Uterus (tissue), 4 donors: ENCODE data around the gene ADCY7. TPM values are rescaled to one million over a fixed set of nuclear protein-coding genes. Genes with fewer than 3 reads are reported as not detected.

Source experiments
- DNase-seq, 2 donors: peaks; one replicate each; pipeline ENCODE4 v3.0.0-alpha.2; 2019 to 2020
- H3K27ac ChIP-seq, 2 donors: fragments of 200-600 bp; sonication (generic); 1 replicate in 1 of 2; 2 replicates in 1 of 2; pipeline ENCODE4 v1.5.1; 2016 to 2018
- H3K27me3 ChIP-seq, 2 donors: fragments of 200-600 bp; sonication (generic); one replicate each; pipeline ENCODE4 v1.5.1; 2018 to 2019; ENCODE audit warnings: control low read depth in 1 of 2
- H3K36me3 ChIP-seq, 2 donors: fragments of 200-600 bp; sonication (generic); one replicate each; pipeline ENCODE4 v1.5.1; 2019; ENCODE audit warnings: control low read depth in 1 of 2
- H3K4me1 ChIP-seq, 2 donors: fragments of 200-600 bp; sonication (generic); one replicate each; pipeline ENCODE4 v1.5.1; 2018 to 2019; ENCODE audit warnings: control low read depth in 1 of 2
- H3K4me3 ChIP-seq, 2 donors: fragments of 200-600 bp; sonication (generic); 1 replicate in 1 of 2; 2 replicates in 1 of 2; pipeline ENCODE4 v1.5.1; 2018 to 2019; ENCODE audit warnings: mild to moderate bottlenecking in 1 of 2
- H3K9me3 ChIP-seq, 2 donors: fragments of 200-600 bp; sonication (generic); one replicate each; pipeline ENCODE4 v1.5.1; 2019; ENCODE audit warnings: control low read depth in 1 of 2
- CTCF ChIP-seq, 4 experiments: fragments of 200-600 bp in 2 of 4; fragments of 450-650 bp in 2 of 4; sonication (generic) in 2 of 4; IDR thresholded peaks; one replicate each; pipeline ENCODE4 v1.5.1; 2016 to 2019; ENCODE audit warnings: antibody characterized with exemption in 4 of 4, mild to moderate bottlenecking in 2 of 4, moderate library complexity in 1 of 4
- POLR2A ChIP-seq, 2 donors: fragments of 450-650 bp; IDR thresholded peaks; one replicate each; pipeline ENCODE4 v1.6.1; 2016; ENCODE audit warnings: antibody characterized with exemption in 2 of 2, mild to moderate bottlenecking in 1 of 2, moderate library complexity in 1 of 2
- intact Hi-C: fragments of 100-400 bp; cut with DNase I; formaldehyde crosslinking; loops from one replicate; pipeline ENCODE4 v1.15.1; 2023; ENCODE audit warnings: low total_unique reads
- total RNA-seq, 4 donors: library from RNA; depleted of rRNA in 3 of 4; stranded (reverse); fragments of >200 nt in 3 of 4; gene quantifications; one replicate each; pipeline versions ENCODE4 v1.1.0 to v1.2.4, GENCODE V29; 2014 to 2023
- donor health status: DM: yes; HTN: yes; CAD: no.

ADCY7 gene
- total RNA-seq, result 10 to 100 TPM in 1 of 4 donors, 1 to 10 TPM in 3; 3.3 to 25.9 (median 6.6) TPM

GRCh38 chr16:50266337-50267091, at the start of gene ADCY7:
Gene ADCY7 (plus strand): TSS chr16:50266551. CDS start chr16:50288180, 21,629 bp downstream.
- H3K27ac ChIP-seq, result peak within 1 kb of the TSS in 1 of 2 donors; percentile 6
- H3K9me3 ChIP-seq, result no peaks in the 10 kb centered on the region
- intact Hi-C loops, result no loop called here
- DNase-seq, result peak in 1 of 2 donors; percentile 45
- TF ChIP-seq POLR2A (IDR thresholded peaks at IDR 0.05), result no peak
- TF ChIP-seq CTCF (IDR thresholded peaks at IDR 0.05), result no peak
- H3K27me3 ChIP-seq, result no peaks in the 10 kb centered on the region
- no peaks in the 10 kb centered on the region for H3K36me3 ChIP-seq
- H3K4me3 ChIP-seq, result no peak within 1 kb of the TSS
- H3K4me1 ChIP-seq, result peaks cover 0 to 10% of the 10 kb centered on the region in 2 donors

GRCh38 chr16:50219402-50219975, 46.9 kb upstream of the ADCY7 start:
- Histone ChIP-seq H3K4me1 (no peaks in the 10 kb centered on the region), H3K4me3 (no peak overlapping the region), H3K36me3 (no peaks in the 10 kb centered on the region), H3K27me3 (no peaks in the 10 kb centered on the region), H3K9me3 (no peaks in the 10 kb centered on the region), H3K27ac (no peak overlapping the region)
- TF ChIP-seq POLR2A (IDR thresholded peaks at IDR 0.05) (no peak), CTCF (IDR thresholded peaks at IDR 0.05) (no peak)
- no peak for DNase-seq
- intact Hi-C loops, result no loop called here

- H3K4me3 ChIP-seq, result no peak overlapping the region
- no peaks in the 10 kb centered on the region for H3K27me3 ChIP-seq
- no peak overlapping the region for H3K27ac ChIP-seq
- H3K36me3 ChIP-seq, result no peaks in the 10 kb centered on the region
- no peaks in the 10 kb centered on the region for H3K9me3 ChIP-seq
- no peak for TF ChIP-seq POLR2A (IDR thresholded peaks at IDR 0.05)
- TF ChIP-seq CTCF (IDR thresholded peaks at IDR 0.05), result no peak
- H3K4me1 ChIP-seq, result no peaks in the 10 kb centered on the region
- intact Hi-C loops, result no loop called here
- DNase-seq, result no peak
Measured at GRCh38 chr16:50224286-50224685, 42.1 kb upstream of the ADCY7 start.

DNA sequence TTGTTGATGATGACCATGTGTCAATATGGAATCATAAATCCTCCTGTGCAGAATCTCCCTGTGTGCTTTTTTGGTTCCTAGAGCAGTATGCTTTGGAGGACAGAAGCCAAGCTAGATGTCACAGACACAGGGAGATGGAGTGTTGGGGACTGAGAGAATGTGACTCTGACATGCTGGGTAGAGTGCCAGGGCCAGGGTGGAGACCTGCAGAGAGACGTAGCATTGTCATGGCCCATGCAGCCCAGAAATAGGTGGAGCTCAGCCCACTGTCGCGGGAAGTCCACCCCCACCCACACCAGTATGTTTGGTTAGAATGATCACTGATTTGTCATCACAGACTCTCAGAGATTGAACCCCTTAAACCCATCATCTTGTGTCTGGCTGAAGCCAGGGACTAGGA, 39.2 kb upstream of the ADCY7 start:
- no peaks in the 10 kb centered on the region for H3K4me1 ChIP-seq
- no peaks in the 10 kb centered on the region for H3K9me3 ChIP-seq
- no peak overlapping the region for H3K4me3 ChIP-seq
- DNase-seq, result no peak
- H3K27me3 ChIP-seq, result no peaks in the 10 kb centered on the region
- H3K27ac ChIP-seq, result no peak overlapping the region
- TF ChIP-seq CTCF (IDR thresholded peaks at IDR 0.05) (no peak), POLR2A (IDR thresholded peaks at IDR 0.05) (no peak)
- H3K36me3 ChIP-seq, result no peaks in the 10 kb centered on the region
- intact Hi-C loops, result no loop called here

GRCh38 chr16:50227665-50228064, 38.7 kb upstream of the ADCY7 start:
- no peaks in the 10 kb centered on the region for H3K36me3 ChIP-seq
- H3K27ac ChIP-seq, result no peak overlapping the region
- H3K4me1 ChIP-seq, result no peaks in the 10 kb centered on the region
- H3K27me3 ChIP-seq, result no peaks in the 10 kb centered on the region
- TF ChIP-seq CTCF (IDR thresholded peaks at IDR 0.05) (no peak), POLR2A (IDR thresholded peaks at IDR 0.05) (no peak)
- intact Hi-C loops, result no loop called here
- DNase-seq, result no peak
- no peak overlapping the region for H3K4me3 ChIP-seq
- H3K9me3 ChIP-seq, result no peaks in the 10 kb centered on the region
